ENCODE results near the gene FIGNL1.

Gene FIGNL1

DNA sequence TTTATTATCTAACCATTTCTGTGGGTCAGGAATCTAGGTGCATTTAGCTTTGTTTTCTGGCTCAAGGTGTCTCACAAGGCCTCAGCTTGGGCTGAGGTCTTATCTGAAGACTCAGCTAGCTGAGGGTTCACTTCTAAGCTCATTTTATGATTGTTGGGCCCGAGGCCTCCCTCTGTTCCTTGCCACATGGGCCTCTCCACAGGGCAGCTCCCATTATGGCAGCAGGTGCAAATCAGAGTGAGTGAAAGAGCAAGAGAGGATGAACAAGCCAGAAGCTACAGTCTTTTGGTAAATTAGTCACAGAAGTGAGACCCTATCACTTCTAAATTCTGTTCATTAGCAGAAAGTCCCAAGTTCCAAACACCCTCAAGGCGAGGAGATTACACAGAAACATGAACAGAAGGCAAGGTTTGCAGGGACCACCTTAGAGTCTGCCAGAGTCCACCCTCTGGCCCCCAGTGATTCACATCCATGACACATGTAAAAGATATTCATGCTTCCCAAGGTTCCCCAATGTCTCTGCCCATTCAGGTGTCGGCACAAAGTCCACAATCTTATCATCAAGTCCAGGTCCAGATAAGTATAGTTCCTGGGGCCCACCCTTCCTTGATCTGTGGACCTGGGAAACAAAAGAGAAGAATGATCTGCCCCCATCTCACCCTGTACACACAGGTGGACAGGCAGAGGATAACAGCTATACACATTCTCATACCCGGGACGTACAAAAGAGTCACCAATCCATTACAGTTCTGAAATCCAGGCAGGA is 23.7 kb downstream of the FIGNL1 start:
- DNase-seq (ENCODE audit: low spot score) = no peak

DNA sequence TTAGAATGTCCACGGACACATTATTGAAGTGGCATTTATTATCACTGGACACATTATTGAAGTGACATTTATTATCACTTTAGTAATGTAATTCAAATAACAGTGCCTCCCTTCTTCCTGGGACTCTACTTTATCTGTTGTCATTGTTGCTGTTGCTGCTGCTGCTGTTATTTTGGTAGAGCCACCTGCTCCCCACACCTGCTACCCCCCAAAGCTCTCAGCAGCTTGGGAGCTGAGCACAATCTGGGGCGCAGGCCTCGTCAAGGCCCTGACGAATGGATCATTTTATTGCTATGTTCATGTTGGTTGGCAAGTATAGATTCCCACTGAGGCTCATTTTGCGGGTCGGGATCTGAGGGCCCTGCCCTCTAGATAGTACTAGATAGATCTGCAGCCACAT is 24.8 kb downstream of the FIGNL1 start:
- no peak for DNase-seq (ENCODE audit: low spot score)

DNA sequence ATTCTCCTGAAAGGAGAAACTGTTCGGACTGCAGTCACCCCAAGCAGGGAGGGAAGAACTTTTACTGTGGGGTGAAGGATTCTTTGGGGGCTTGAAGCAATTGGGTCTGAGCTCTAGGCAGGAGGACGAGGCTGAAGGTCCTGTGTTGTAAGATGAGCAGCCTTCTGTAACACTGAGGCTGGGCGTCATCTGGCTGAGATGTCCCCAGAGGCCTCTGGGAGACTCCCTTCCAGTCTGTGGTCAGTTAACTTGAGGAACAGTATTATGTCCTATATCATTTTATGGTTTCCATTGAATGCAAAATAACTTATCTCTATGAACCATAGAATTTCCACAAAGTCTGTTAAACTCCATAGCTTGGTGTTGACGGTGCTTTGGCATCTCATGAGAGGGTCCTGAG is 26.3 kb downstream of the FIGNL1 start:
- DNase-seq (ENCODE audit: low spot score) = no peak

DNA sequence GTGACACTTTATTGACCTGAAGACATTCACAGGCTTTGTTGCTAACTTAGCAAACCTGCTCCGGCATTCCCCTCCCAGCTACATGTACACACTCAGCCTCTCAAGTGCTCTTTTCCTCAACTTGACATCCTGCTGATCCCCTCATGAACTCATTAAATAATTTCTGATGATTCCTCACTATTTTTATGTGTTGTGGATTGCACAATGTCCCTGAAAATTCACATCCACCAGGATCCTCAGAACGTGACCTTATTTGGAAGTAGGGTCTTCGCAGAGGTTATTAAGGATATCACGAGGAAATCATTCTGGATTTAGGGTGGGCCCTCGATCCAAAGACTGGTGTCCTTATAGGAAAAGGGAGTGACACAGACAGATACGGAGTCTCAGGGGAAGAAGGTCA is 27.3 kb downstream of the FIGNL1 start:
- DNase-seq (ENCODE audit: low spot score) = no peak

DNA sequence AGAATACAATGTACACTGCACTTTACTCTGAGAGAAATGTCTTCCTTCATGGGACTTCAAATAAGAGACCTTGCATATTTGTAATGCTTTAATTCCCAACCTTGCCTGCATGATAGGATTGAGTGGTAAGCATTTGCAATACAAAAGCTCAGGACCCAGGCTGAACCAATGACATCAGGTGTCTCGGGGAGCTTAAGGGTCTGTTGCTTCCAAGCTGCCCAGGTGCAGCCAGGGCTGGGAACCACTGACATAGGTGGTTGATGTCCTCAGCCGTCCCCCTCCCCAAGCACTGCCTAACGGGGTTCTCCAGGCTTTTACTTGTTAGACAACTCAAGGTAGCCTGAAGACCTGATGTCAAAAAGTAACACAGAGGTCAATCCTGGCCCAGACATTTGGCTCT is 29.1 kb downstream of the FIGNL1 start:
- DNase-seq (ENCODE audit: low spot score) = no peak

DNA sequence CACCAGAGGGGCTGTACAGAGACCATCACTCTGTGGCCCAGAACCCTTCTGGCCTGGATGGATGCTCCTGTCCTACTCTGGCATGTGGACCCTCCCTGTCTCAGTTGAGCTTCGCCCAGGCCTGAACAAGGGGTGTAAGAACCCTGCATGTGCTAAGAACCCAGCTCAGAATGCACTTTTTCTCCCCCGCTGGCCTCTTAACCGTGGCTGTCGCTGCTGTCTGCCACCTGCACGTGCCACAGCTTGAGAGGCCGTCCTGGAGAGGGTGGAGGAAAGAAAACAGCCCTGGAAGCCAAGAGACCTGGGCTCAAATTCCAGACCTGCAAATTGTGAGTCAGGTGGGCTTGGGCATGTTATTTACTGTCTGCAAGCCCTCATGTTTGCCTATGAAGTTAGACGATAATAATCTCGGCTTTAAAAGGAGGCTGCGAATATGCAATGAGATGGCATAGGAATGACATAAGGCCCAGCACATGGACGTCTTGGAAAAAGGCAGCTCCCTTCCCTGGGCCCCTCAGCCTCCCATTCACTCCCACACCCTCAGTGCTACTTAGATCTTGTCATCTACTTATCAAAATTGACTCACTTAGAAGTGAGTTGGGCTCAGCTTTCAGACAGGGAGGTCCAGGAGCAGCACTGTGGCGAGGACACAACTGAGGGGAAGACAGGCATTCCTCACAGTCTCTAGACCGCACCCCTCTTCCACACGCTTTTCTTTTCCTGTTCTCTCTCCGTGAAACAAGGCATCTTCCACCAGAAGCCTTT is 31.4 kb downstream of the FIGNL1 start:
- DNase-seq (ENCODE audit: low spot score) = no peak

DNA sequence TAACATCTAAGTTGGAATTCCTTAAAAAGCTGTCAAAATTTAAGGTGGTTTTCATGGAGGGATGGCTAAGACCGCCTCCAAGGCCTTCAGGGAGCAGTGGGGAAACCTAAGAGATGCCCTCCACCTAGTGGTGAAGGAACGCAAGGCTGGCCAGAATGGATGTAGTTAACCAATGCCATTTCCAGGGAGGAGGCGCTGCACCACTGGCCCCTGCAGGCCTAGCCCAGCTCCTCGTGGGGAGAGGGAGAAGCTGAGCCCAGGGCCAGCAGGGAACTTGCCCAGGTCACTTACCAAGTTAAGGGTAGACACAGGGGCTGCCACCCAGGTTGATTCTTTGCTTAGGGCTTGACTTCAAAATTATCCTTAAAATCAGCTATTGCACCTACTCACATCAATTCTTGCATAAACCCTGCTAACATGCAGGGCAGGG is 32.0 kb downstream of the FIGNL1 start:
- DNase-seq (ENCODE audit: low spot score) = peak; percentile 70

DNA sequence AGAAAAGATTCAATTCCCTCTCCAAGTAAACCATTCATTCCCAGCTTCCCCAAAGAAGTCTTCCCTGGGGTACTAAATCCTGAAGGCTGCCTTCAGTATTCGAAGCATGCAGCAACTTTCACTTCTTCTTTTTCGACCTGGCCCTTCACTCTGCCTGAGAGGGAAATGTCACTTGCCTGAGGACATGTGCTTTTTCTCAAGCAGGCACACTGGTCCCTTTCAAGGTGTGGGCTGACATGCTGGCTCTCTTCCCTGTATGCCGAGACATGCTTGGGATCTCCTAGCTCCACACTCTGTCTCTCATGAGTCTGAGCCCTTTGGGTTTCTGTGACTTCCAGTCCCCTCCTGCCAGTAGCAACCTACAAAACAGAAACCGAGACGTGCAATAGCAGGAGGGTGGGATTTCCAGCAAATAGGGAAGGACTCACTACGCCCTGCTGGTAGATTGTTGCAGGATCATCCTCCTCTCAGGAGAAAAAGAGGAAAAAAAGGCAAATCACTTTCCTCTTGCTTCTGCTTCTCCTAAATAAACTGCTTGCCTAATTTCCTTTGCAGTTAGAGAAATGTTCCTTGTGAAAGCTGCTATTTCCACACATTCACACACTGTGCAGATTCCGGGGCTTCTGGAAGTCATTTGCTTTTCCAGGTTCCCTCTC is 33.5 kb downstream of the FIGNL1 start:
- DNase-seq (ENCODE audit: low spot score) = peak; percentile 61

DNA sequence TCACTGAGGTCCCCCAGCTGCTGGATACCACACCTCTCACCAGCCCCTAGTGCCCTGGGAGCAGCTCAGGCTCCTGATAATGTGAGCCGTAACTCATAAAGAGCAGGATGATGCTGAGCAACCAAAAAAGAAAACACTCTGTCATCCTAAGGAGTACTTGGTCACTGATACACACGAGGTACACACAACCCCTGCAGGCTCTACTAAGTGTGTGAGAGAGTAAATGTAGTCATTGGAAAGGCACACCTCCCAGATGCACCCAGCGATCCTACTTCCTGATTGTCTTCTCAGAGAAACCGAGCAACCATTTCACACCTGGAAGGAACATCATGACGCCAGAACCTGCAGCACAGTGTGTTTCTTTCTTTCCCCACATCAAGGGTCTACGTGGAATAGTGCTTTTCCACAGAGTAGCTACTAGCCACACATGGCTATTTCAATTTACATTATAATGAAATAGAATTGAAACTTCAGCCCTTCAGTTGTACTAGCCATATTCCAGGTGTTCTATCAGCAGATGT is 34.2 kb downstream of the FIGNL1 start:
- DNase-seq (ENCODE audit: low spot score) = no peak

DNA sequence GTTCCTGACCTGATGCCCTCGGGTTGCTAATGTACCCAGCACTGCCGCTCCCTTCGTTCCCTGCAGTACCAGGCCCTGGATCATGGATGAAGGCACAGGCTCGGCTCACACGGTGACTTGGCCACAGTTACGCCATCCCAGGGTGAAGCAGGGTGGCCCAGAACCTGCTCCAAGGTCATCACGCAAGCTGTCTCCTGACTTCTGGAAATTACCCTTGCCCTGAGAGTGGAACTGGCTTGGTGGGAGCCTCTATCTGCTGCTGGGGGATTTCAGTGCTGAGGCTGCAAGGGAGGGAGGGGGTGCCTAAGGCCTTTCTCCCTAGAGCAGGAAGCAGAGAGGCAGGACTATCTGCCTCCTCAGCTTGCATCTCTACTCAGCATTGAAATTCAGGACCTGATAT is 36.6 kb downstream of the FIGNL1 start:
- no peak for DNase-seq (ENCODE audit: low spot score)

DNA sequence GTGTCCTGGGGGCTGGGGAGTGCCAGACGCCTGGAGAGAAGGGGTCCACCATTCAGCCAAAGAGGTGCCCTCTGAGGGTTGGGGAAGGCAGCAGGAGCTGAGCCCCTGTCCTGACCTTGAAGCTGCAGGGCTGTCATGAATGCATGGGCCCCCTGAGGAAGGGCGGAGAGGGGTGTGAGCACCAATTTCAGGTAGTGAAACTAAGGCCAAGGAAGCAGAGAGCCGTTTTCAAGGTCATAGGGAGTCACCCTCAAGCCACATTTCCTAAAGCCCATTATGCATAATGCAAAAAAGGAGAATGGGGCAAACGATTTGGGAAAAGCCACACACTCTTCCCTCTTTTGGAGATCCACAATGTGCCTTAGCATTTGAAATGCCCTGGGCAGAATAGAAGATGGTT is 37.2 kb downstream of the FIGNL1 start:
- DNase-seq (ENCODE audit: low spot score) = peak; percentile 43

DNA sequence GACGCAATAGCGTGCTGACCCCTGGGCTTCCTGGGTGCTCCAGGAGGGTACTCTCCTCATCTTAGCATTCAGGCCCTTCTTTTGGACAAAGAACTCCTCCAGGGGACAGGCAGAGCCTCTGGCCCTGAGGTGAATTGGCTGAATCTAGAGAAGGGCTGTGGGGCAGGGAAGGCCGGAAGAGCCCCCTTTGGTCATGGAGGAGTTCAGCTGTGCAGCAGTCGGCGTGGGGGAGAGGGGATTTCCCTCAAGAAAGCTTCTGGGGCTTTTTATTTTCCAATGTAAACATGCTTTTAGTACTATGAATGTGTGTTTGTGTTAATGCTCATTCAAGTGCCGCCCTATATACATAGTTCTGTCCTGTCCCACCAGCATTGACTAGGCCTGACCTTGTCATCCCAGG is 38.8 kb downstream of the FIGNL1 start:
- peak; percentile 48 for DNase-seq (ENCODE audit: low spot score)

DNA sequence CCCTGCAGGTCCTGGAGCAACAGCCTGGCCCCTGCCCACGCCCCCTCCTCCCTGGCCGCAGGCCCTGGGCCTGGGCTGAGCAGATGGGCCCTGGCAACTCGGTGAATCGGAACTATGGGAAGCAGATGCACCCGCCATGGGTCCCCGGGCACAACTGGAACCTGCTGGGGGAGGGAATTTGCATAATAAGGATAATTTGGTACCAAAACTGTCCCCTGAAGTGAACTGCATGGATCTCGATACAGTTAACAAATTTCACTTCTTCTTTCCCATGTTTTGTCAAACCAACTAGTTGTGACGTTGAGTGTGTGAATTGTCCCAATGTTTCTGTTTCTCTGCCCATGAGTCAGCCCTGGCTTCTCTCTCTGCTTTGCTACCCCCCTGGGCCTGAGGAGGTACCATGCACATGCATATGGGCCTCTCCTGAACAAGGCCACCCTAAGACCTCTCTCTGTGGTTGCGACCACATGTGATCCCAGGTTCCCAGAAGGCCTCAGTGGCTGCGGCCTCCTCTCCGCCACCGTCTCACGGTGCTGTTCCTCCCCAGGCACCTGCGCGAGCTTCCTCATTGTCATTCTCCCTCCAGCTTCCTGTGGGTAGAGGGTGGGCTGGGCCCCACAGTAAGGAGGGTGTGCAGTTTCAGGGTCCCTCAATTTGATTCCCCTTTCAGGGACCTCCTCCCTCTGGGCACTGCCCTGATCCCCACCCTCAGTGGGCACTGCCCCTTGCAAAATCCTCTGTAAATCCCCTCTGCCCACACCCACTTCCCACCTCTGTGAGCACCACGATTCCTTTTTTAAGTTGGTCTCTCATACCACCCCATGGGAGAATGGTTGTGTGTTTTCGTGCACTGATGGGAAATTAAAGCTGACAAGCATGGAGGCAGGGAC is 40.0 kb downstream of the FIGNL1 start:
- peak; percentile 72 for DNase-seq (ENCODE audit: low spot score)

DNA sequence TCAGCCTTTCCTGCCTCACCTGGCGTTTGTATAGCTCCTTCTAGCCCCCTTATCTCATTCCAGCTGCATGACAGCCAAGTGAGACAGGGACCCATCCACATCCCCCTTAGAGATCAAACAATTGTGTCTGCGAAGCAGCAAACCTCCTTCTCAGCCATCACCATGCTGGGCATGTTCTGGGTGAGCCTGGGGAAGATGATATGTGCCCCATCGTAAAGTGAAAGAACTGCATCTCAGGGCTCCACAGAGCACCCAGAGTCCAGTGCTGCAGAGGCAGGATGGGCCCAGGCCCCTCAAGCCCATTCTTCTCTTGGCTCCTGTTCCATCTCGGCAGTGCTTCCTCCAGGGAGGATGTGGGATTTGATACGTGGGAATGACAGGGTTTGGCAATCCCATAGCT is 43.2 kb downstream of the FIGNL1 start:
- no peak for DNase-seq (ENCODE audit: low spot score)

DNA sequence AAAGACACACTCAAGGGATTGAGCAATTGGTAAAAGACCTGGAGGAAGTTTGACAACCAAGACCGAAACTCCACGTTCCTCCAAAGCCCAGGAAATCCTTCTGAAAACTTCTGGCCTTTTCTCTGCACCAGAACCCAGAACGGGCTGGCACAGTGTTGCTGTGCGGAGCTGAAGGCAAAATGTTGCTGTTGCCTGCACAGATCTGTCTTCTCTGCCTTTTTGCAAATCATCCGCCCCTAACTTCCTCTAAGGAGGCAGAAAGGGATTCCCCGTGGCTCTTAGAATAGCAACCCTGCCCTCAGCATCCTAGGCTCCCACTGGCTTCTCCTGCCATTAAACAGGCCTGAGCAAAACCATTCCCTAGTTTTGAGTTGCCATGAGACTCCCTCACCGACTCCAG is 44.9 kb downstream of the FIGNL1 start:
- DNase-seq (ENCODE audit: low spot score) = no peak

DNA sequence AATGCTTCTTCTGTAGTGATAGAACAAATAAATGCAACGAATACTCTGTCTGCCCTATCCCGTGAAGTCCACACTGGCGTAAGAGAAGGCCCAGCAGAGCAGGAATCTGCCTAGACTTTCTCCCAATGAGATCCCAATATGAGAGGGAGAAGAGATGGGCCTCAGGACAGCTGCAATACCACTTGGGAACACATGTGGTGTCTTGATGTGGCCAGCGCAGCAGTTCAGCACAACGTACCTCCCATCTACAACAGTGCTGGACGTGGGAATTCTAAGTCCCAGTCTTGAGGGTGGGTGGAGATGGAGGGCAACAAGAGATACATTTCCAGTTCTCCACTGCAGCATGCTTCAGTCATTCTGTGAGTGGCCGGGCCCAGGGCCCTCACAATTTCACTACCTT is 45.8 kb downstream of the FIGNL1 start:
- no peak for DNase-seq (ENCODE audit: low spot score)

DNA sequence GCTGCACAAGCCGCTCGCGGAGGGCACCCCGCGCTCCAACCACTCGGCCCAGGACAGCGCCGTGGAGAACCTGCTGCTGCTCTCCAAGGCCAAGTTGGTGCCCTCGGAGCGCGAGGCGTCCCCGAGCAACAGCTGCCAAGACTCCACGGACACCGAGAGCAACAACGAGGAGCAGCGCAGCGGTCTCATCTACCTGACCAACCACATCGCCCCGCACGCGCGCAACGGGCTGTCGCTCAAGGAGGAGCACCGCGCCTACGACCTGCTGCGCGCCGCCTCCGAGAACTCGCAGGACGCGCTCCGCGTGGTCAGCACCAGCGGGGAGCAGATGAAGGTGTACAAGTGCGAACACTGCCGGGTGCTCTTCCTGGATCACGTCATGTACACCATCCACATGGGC is 50.0 kb downstream of the FIGNL1 start:
- no peak for DNase-seq (ENCODE audit: low spot score)

DNA sequence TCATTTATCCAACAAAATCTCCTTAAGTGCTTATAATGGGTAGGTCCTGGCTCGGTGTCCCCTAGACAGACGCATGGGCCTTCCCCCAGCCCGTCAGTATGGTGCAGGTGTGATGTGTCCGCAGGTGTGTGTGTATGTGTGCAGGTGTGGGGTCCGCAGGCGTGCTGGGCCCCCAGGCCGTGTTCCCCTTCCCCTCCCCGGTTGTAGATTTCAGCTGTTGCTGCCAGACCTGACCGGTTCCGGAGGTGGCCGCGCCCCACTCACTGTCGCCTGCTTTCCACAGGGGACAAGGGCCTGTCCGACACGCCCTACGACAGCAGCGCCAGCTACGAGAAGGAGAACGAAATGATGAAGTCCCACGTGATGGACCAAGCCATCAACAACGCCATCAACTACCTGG is 50.5 kb downstream of the FIGNL1 start:
- DNase-seq (ENCODE audit: low spot score) = no peak

DNA sequence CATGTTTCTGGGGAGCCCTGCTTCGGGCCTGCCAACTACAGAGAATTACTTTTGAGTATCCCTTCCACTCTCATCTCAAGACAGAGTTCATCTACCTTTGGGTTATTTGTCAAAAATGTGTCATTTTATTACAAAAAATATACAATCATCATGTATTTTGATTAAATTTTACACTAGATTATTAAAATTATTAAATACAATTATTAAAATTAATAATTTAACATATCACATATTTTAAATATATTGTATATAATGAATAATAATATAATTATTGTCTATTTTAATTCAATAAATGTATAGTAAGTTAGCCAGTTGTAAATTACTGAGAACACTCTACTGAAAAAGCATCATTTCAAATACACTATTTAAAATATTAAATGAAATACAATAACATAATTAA is 50.9 kb downstream of the FIGNL1 start:
- no peak for DNase-seq (ENCODE audit: low spot score)

DNA sequence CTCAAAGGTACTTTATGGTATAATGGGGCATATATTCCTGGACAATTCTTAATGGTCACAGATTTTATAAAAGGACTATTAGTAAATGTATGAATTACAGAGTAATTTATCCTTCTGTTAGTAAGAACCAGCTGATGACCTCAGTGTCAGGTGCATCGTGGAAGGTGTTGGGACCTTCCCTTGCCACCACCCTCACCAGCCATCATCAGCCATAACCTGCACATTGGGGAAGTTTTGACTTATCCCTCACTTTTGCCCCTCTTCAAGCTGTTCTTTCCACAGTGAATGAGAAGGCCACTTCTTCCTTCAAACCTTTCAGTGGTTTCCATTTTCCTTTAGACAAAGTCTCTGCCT is 52.2 kb downstream of the FIGNL1 start:
- no peak for DNase-seq (ENCODE audit: low spot score)

DNA sequence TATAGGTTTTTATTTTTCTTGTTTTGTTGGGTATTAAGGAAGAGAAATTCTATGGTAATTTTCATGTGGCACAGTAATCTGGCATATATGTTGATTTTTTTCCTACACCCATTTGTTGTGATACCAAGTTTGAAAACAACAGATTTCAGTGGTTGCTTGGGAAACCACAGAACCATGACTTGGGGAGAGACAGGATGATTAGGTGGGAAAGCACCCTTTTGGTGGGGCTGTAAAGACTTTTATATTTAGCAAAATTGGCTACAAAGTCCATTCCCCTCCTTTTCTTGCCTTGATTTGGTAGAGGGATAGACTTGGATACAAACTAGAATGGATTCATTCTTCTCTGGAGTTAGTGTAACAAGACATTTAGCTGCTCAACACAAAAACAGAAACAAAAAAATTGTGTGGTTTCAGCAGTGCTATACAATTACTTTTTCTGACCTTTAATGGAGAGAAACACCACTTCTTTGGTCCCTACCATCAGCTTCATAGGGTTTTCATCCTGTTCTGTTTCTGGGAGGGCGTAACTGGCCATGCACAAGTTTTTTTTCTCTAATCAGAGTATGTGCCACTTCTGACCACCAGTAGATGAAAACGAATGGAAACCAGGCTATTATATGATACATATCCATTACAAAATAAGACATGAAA is 52.7 kb downstream of the FIGNL1 start:
- DNase-seq (ENCODE audit: low spot score) = no peak

Measured in germinal center (tissue), 1 donor.